Panc1 (cell line): ENCODE results near the gene CUL7. TPM values are rescaled to one million over a fixed set of nuclear protein-coding genes. Genes with fewer than 3 reads are reported as not detected.

Experiments
- ATAC-seq: fragments of 200-7000 bp; cut with Tn5 transposase; 2 replicates; pipeline ENCODE4 v1.9.1; 2020; ENCODE audit warnings: mild to moderate bottlenecking, moderate library complexity
- BruUV-seq: library from RNA; stranded (reverse); fragments of 400-500 nt; replicated peaks from 2 replicates; lab custom pipeline; 2021; lab: Mats Ljungman, UMichigan
- CTCF ChIA-PET: fragments of 300-600 bp; sonication (Branson Sonifier 250); formaldehyde crosslinking; loops from one replicate; lab custom pipeline; 2022; ENCODE audit warnings: antibody characterized with exemption; lab: Charles Lee
- POLR2A ChIA-PET: fragments of 300-600 bp; sonication (Branson Sonifier 250); formaldehyde crosslinking; loops from one replicate; lab custom pipeline; 2022; ENCODE audit warnings: antibody characterized with exemption; lab: Charles Lee
- DNase-seq: peaks from one replicate; pipeline ENCODE4 v3.0.0-alpha.2; 2010; ENCODE audit warnings: low read depth, low spot score
- H3K27ac ChIP-seq: 2 replicates; pipeline ENCODE4 v1.5.1; 2011; ENCODE audit warnings: mild to moderate bottlenecking, low read length, inconsistent platforms
- H3K27me3 ChIP-seq: fragments of 200-500 bp; sonication (Bioruptor generic); 2 replicates; pipeline ENCODE4 v1.6.0; 2014; ENCODE audit warnings: low read length, inconsistent platforms; ENCODE audit not compliant: control insufficient read depth, insufficient read depth
- H3K36me3 ChIP-seq: fragments of 200-500 bp; sonication (Bioruptor generic); 2 replicates; pipeline ENCODE4 v1.5.1; 2014; ENCODE audit warnings: inconsistent platforms, mild to moderate bottlenecking, low read length, moderate library complexity; ENCODE audit not compliant: control insufficient read depth, insufficient read depth
- H3K4me1 ChIP-seq: 2 replicates; pipeline ENCODE4 v1.5.1; 2011; ENCODE audit warnings: inconsistent platforms, mild to moderate bottlenecking, low read length, moderate library complexity; ENCODE audit not compliant: control insufficient read depth, insufficient read depth
- H3K4me3 ChIP-seq, 2 experiments: 2 replicates each; pipeline ENCODE4 v1.5.1; 2011 to 2012; ENCODE audit warnings: low read depth in 2 of 2, low read length in 2 of 2, mild to moderate bottlenecking in 2 of 2, inconsistent platforms in 1 of 2, moderate library complexity in 1 of 2
- H3K9me3 ChIP-seq: fragments of 200-500 bp; sonication (Bioruptor generic); 2 replicates; pipeline ENCODE4 v1.5.1; 2014; ENCODE audit warnings: low read depth, mild to moderate bottlenecking, inconsistent platforms, low read length, moderate library complexity; ENCODE audit not compliant: control insufficient read depth, insufficient read depth
- CTCF ChIP-seq: fragments of 450-650 bp; IDR thresholded peaks from 2 replicates; pipeline ENCODE4 v1.5.1; 2017; ENCODE audit warnings: mild to moderate bottlenecking
- POLR2AphosphoS5 ChIP-seq: IDR thresholded peaks from 2 replicates; pipeline ENCODE4 v1.6.1; 2012; ENCODE audit warnings: mild to moderate bottlenecking, low read depth, low read length, moderate library complexity
- REST ChIP-seq, 2 experiments: IDR thresholded peaks; 2 replicates each; pipeline ENCODE4 v1.6.1; 2011 to 2012; ENCODE audit warnings: low read depth in 2 of 2, control low read depth in 1 of 2, low read length in 1 of 2, mild to moderate bottlenecking in 1 of 2, moderate library complexity in 1 of 2; ENCODE audit not compliant: insufficient read depth in 1 of 2
- SIN3A ChIP-seq: IDR thresholded peaks from 2 replicates; pipeline ENCODE4 v1.6.1; 2012; ENCODE audit warnings: low read depth, mild to moderate bottlenecking, low read length, moderate library complexity, borderline replicate concordance; ENCODE audit not compliant: insufficient read depth
- TCF7L2 ChIP-seq: IDR thresholded peaks from 2 replicates; pipeline ENCODE4 v1.6.1; 2011; ENCODE audit warnings: mild to moderate bottlenecking, low read depth, low read length, inconsistent platforms
- in situ Hi-C: cut with HindIII; loops from 2 replicates; pipeline ENCODE4 v1.10.0; 2016; ENCODE audit warnings: low sequenced_read_pairs, low pct_unique_long_range_greater_than_20kb
- intact Hi-C: fragments of 100-400 bp; cut with micrococcal nuclease; formaldehyde crosslinking; loops from one replicate; pipeline ENCODE4 v1.10.0; 2022; ENCODE audit not compliant: unreplicated experiment
- total RNA-seq: library from RNA; stranded (reverse); gene quantifications from one replicate; pipeline ENCODE4 v1.2.1, GENCODE V29; 2021; ENCODE audit not compliant: unreplicated experiment

The CUL7 gene
- total RNA-seq, 1 experiment from 2014 or later = 32.1 TPM

- Histone ChIP-seq H3K36me3 (peaks cover 5% of the 10 kb centered on the region; the same call in 1 of the 2 replicates), H3K4me1 (peaks cover 11% of the 10 kb centered on the region), H3K27ac (no peak overlapping the region), H3K9me3 (no peaks in the 10 kb centered on the region), H3K4me3 (no peak overlapping the region), H3K27me3 (no peaks in the 10 kb centered on the region)
- POLR2A ChIA-PET = no interaction called here
- no TSS peak for BruUV-seq
- DNase-seq (no peak), ATAC-seq (no peak)
- in situ Hi-C loops = no loop called here
- TF ChIP-seq SIN3A = no peak
- TF ChIP-seq POLR2AphosphoS5 = no peak
- TF ChIP-seq CTCF = no peak
- TF ChIP-seq REST (IDR thresholded peaks at IDR 0.05; ENCODE audit: insufficient read depth in 1 of 2, low read depth in 2 of 2, low read length in 1 of 2) = no peak
- no peak for TF ChIP-seq TCF7L2
- intact Hi-C loops = no loop called here
- CTCF ChIA-PET = no interaction called here
These were observed 8.2 kb upstream of the CUL7 start for GRCh38 chr6:43061861-43062260.

- ATAC-seq (no peak), DNase-seq (no peak)
- Histone ChIP-seq H3K4me3 (no peak overlapping the region), H3K36me3 (peaks cover 5% of the 10 kb centered on the region; the same call in 1 of the 2 replicates), H3K9me3 (no peaks in the 10 kb centered on the region), H3K27ac (peak overlapping the region; percentile 87; the same call in 1 of the 2 replicates), H3K4me1 (peaks cover 11% of the 10 kb centered on the region), H3K27me3 (no peaks in the 10 kb centered on the region)
- ChIA-PET POLR2A (no interaction called here), CTCF (interaction anchor here (0.5 kb wide), 1 partner anchor 119 kb away, joined by 7 read pairs; no protein-coding TSS in a partner anchor)
- no TSS peak for BruUV-seq
- intact Hi-C loops = no loop called here
- in situ Hi-C loops = no loop called here
- TF ChIP-seq POLR2AphosphoS5 (no peak), SIN3A (no peak), TCF7L2 (no peak), CTCF (no peak), REST (IDR thresholded peaks at IDR 0.05; ENCODE audit: insufficient read depth in 1 of 2, low read depth in 2 of 2, low read length in 1 of 2) (no peak)
These were observed 7.3 kb upstream of the CUL7 start for GRCh38 chr6:43060755-43061633.
